Measurements from ENCODE around the gene TAS2R5.
"Not testable (repeated sequence)": the region's sequence is repeated elsewhere in the genome, so short reads cannot be mapped to it uniquely, and the experiment has no call there.

Gene TAS2R5, protein sequence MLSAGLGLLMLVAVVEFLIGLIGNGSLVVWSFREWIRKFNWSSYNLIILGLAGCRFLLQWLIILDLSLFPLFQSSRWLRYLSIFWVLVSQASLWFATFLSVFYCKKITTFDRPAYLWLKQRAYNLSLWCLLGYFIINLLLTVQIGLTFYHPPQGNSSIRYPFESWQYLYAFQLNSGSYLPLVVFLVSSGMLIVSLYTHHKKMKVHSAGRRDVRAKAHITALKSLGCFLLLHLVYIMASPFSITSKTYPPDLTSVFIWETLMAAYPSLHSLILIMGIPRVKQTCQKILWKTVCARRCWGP

DNA sequence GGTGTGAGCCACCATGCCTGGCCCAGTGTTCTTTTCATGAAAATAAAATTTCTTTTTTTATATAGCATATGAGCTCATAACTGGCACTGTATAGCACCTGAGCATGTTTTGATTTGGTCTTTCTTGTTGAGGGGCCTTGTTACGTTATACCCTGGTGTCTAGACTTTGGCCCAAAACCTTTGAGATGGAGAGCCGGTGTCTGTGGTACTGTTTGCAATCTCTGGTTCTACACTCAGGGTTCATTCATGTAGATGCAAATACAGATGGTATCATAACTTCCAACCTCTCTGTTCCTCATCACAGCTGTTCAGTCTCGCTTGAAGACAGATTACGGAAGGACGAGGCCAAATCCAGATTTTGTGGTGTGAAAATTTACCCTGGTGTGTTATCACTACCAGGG, at the start of gene TAS2R5:
Gene TAS2R5 (plus strand): TSS at position 301 of the 400 bp plus-strand sequence. CDS start 145 bp downstream, outside the sequence.
- no peak for DNase-seq

DNA sequence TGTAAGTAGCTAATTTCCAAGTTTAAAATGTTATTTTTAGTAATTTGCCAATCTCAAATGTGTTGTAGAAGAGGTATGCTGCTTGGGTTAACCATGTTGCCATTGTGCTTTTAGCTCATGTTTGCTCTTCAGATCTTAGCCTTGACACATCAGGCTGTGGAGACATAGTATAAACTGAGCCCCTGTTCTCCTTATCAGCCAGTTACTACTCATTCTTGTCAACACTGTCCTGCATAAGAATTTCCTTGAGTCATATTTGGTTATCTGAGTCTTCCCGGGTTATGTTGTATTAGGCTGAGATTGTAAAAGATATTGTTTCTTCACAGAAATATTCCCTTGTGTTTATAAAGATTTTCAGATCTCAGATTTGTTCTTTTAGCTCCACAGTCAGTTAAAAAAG, 47.8 kb upstream of the TAS2R5 start:
- no peak for DNase-seq

DNA sequence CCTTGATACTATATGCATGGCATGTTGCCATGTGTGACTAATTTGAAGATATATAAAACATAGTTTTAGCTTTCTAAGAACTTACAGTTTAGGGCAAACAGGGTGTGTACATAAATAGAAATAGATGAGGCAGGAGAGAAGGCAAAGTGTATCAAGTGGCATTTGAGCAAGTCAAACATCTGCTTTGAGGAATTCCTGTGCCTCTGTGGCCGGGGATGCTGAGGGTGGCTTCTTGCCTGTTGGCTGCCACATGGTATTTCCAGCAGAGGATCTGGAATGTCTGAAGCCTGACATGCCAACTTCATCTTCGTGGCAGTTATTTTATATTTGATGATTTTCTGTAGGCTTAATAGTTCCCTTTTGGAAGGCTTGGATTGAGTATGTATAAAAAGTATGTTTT, 45.9 kb upstream of the TAS2R5 start:
- no peak for DNase-seq

DNA sequence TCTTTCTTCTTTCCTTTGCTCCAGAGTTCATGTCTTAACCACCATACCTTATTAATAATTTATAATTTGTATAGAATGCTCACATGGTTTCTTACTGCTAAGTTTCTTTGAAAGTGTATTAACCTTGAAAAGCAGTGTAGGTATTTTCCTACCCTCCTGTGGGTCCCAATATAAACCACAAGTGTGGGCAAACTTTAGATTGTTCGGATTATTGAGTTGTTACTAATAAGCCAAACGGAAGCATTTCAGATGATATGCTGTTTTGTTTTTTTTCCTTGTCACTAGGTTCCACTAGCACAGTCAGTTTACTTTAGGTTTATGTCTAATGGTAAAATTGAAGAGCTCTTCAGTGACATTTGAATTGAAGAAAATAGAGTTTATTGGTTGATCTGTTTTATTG, 41.6 kb upstream of the TAS2R5 start:
- DNase-seq, result no peak

DNA sequence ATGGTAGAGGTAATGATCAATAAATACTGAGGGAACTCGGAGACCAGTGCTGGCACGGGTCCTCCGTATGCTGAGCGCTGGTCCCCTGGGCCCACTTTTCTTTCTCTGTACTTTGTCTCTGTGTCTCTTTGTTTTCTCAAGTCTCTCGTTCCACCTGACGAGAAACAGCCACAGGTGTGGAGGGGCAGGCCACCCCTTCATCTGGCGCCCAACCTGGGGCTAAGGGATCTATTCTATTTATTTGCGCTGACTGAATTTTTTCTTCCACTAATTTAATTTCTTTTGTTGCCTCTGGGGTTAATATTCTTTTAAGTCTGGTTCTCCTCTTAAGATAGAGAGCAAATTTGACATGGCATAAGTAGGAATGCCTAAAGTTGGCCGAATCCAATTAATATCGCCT, 38.1 kb upstream of the TAS2R5 start:
- DNase-seq, result not testable (repeated sequence)

DNA sequence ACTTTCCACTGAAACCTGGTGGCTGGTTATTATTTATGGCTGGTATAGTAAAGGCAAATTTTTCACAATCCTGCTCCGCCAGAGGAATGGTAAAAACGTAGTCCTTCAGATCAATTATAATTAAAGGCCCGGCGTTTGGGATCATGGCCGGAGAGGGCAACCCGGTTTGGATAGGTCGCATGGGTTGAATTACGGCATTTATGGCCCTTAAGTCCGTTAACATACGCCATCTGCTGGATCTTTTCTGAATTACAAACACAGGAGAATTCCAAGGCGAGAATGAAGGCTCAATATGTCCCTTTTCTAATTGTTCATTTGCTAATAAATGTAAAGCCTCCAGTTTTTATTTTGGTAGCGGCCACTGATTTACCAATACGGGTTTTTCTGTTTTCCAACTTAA, 37.4 kb upstream of the TAS2R5 start:
- no peak for DNase-seq

DNA sequence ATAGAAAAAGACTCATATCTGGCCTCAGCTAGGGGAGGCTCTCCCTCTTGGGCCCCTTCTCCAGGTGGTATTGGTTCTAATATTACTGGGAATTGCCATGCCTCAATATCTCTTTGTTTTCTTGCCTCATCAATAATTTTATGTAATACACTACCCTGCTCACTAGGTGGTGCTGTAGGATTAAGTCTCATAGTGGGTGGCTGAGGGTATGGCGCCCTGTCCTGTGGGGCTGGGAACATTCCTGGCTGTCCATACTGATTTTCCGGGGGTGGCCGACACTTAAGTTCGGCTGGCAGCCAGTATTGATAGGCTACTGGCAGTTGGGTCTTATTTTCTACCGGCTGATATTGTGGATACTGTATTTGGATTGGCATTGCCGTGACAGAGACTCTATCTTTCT, 35.1 kb upstream of the TAS2R5 start:
- no peak for DNase-seq

DNA sequence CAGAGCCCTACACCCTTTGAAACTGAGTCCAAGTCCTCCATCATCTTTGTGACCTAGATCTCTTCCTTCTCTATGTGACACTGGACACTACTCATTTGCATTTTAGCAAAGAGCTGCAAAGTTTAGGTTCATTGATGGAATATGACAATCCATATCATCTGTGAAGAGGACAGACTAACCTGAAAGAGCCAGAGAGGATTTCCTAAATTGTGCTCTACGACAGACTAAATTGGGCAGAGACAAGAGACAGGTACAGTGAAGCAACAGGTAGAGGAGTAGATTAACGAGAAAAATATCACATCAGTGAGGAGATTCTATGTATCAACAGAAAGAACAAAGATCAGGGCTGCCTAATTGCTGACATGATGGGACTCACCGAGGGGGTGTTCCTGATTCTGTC, 26.2 kb upstream of the TAS2R5 start, which contains the start of gene TAS2R3:
Gene TAS2R3 (plus strand): TSS at position 301 of the 400 bp plus-strand sequence. CDS start 62 bp downstream, at position 363.
- no peak for DNase-seq

DNA sequence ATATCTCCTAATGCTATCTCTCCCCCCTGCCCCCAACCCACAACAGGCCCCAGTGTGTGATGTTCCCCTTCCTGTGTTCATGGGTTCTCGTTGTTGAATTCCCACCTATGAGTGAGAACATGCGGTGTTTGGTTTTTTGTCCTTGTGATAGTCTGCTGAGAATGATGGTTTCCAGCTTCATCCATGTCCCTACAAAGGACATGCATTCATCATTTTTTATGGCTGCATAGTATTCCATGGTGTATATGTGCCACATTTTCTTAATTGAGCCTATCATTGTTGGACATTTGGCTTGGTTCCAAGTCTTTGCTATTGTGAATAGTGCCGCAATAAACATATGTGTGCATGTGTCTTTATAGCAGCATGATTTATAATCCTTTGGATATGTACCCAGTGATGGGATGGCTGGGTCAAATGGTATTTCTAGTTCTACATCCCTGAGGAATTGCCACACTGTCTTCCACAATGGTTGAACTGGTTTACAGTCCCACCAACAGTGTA, 19.9 kb upstream of the TAS2R5 start:
- DNase-seq, result not testable (repeated sequence)

DNA sequence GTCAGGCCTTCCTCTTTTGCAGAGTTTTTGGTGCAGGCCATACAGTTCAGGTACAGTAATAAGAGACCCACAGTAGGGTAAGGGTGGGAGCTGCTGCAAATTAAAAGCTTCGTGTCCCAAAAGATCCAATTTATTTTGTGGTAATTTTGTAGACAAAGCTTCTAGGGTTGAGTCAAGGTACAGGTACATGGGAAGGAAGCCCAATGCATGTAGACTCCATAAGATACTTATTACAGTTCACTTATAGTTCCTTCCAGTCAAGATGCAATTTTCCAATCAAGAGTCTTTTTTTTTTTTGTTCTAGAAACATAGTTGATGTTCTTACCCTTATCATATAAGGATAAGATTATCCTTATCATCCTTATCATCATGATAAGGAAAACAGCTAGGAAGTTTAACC, 13.6 kb upstream of the TAS2R5 start, which contains the start of gene TAS2R4:
Gene TAS2R4 (plus strand): TSS at position 301 of the 400 bp plus-strand sequence. CDS start 1,815 bp downstream, outside the sequence.
- no peak for DNase-seq

DNA sequence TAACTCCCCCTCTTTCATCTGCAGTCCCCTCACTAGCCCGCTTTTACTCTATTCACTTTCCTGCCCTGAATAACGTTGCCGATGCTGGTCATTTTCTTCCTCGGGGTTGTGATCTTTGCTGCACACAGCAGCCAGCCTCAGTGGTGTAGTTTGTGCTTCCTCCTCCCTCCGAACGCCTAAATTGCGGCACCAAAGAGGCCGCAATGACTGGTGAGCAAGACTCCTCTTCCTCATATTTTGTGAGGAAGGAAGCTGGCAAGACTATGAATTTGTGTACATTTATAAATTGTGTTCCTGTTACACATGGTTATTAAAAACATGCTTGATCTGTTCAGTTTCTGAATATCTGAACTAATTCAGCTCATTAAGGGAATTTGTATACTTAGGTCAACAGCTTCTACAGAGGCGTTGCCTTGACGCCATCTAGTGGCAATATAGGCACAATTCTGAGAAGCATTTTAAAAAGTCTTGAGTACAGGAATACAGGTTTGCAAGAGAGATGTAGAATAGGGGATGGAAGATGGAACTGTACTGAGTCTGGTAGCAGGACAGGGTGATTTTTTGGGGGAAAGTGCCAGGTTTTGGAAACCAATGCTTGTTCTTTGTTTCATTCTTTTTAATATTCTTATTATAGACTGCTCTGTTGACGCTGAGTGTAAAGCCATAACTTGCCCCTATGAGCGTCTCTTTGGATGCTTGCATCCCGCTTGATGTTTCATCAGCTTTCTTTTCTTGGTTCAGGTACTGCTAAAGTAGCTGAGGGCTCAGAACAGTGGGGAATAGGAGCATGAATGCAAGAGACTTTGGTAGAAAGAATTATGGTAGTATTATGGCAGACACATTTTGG, 4.1 kb upstream of the TAS2R5 start:
- DNase-seq, result peak; percentile 18

DNA sequence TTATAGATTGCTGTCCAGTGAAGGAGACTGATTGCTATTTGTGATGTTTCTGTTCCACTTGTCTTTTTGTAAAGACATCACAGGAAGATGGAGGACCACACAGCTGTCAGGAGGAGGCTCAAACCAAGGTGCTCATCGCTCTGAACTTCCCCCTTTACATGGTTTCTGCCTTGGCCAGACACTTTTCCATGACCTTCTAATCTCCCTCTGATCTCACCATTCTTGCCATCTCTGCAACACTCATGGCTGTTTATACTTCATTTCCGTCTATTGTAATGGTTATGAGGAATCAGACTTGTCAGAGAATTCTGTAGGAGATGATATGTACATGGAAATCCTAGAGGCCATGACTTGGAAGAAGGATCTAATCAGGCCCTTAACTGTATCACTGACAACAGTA, 1.7 kb upstream of the TAS2R5 start:
- DNase-seq, result no peak

DNA sequence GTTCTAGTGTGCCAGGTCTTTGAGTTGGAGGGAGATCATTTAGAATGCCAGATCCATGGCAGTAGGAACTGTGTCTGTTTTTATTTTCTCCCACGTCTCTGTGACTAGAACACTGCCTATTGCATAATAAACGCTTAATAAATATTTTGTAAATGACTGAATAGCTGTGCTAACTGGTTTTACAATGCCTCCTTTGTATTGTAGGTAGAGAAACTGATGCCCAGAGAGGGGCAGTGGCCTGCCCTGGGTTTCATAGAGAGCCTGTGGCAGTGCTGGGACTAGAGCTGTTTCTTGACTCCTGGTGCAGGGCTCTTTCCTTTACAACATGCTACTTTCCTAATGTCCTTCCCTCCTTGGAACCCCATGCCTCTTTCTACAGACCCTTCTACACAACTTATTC, 2.5 kb downstream of the TAS2R5 start:
- DNase-seq, result no peak

DNA sequence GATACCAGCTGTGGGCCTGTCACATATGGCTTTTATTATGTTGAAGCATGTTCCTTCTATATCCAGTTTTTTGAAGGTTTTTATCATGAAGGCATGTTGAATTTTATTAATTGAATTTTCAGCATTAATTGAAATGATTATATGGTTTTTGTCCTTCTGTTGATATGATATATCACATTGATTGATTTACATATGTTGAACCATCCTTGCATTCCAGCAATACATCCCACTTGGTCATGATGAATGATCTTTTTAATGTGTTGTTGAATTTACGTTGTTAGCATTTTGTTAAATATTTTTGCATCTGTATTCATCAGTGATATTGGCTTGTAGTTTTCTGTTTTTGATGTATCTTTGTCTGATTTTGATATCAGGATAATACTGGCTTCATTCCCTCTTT, 30.1 kb downstream of the TAS2R5 start:
- no peak for DNase-seq

DNA sequence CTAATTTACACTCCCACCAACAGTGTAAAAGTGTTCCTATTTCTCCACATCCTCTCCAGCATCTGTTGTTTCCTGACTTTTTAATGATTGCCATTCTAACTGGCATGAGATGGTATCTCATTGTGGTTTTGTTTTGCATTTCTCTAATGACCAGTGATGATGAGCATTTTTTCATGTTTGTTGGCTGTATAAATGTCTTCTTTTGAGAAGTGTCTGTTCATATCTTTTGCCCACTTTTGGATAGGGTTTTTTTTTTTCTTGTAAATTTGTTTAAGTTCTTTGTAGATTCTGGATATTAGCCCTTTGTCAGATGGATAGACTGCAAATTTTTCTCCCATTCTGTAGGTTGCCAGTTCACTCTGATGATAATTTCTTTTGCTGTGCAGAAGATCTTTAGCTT, 32.4 kb downstream of the TAS2R5 start:
- DNase-seq, result not testable (repeated sequence)

DNA sequence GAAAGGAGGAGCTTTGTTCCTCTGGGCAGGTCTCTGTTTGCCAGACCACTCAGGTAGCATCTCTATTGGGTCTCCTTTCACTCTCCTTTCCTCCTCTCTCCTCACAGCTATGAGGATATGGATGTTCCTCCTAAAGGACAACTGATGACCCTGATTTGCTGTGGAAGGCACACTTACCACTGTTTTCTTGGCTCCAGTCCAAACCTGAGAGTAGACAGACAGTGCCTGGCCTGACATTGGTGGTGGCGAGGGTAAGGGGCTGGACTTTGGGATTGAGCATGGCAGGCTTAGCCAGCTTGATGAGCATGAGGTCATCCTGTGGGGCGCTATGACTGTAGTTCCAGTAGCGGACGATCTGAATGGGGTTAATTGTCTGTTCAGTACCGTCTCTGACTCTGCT, 47.7 kb downstream of the TAS2R5 start:
- DNase-seq, result no peak

DNA sequence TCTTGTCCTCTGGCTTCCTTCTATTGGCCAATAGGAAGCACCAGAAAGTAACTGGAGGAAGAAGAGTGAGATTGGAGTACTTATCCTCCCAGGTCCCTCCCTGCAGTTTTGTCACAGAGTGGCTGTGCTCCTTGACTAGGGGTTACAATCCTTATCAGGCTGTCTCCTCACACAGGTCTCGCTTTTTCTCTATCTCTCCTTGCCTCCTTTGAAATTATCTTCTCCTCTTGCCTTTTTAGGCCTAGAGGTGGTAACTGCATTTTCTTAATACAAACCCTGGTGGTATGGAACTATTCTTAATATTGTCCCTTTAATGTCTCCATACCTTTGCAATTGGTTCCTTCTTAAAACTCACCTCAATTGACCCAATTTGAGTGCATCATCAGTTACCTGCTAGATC, 48.6 kb downstream of the TAS2R5 start:
- no peak for DNase-seq

DNA sequence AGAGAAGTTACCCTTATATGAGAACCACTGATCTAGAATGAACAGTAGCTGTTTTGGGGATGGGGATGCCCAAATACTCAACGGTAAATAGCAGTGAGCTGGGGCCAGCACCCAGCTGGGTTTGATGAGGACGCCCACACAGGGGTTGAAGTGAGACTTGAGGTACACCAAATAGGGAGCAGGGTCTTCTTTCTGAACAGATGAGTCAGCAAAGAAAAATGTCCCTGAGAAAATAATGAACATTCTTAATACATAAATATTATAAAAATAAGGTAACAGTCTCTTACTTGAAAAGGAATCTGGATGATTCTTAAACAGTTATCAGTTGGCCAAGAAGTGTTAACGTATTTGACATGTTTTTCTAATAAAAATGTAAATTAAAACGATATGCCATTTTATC, 49.2 kb downstream of the TAS2R5 start:
- no peak for DNase-seq

DNA sequence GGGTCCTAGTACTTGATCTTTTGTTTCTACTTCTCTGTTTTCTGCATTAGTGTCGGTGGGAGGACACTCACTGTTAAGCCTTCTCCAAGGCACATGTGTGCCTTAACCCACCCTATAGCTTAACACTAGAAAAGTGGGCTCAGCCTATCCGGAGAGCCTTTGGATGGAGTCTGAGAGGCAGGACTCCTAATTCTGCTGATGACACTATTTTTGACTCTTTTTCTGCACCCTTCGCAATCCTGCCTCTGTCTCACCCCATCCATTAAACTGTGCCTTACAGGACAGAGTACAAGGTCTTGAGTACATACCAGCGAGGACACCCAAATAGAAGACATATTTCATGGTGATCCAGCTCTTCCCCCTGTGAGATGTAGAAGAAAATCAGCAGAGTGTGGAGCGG, 50.7 kb downstream of the TAS2R5 start:
- no peak for DNase-seq

Data from CD4-positive, alpha-beta T cell treated with Interleukin-15 for 1 hour (primary cell).